GM10248 (cell line): ENCODE data around the gene PGM5.

Source experiments
- CTCF ChIA-PET: fragments of 300-600 bp; sonication (Branson Sonifier 250); formaldehyde crosslinking; extraction: SDS; loops from one replicate; lab custom pipeline; 2021; ENCODE audit warnings: antibody characterized with exemption; lab: Yijun Ruan, JAX
- POLR2A ChIA-PET: fragments of 350-650 bp; sonication (Branson Sonifier 250); formaldehyde crosslinking; extraction: SDS; loops from one replicate; lab custom pipeline; 2020; ENCODE audit warnings: antibody characterized with exemption; lab: Yijun Ruan, JAX
- DNase-seq: peaks from one replicate; pipeline ENCODE4 v3.0.0; 2012; ENCODE audit errors: extremely low spot score
- CTCF ChIP-seq: IDR thresholded peaks from 2 replicates; pipeline ENCODE4 v1.5.1; 2012; ENCODE audit warnings: mild to moderate bottlenecking, low read depth; ENCODE audit errors: extremely low read depth, missing control alignments, control extremely low read depth

Gene PGM5

DNA sequence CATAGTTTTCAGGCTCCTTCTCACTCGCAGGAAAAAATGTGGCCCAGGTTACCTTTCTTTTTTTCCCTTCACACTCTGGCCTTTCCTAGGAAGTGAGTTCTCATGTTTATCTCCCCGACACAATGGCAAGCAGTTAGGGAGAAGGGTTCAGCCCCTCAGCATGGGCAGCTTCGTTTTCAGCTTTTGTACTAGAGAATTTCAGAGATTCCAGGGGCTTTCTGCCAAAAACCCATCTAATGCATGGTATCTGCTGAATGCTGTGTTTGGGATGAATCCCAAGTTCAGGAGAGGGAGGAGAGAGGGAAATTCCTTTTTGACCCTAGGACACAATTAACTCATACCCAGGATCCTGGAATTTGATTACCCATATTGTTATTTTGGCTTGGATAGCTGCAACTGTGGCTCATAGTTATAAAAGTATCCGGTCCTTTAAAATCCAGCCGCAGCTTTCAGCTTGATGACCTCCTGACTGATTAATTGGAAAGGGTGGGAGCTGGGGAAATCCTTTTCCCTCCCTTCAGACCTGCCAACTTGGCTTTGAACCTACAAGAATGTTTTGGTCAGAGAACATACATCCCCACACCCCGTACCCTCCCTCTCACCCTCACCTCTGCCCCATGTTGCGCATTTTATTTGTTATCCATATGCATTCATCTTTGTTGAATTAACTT is 105.8 kb downstream of the PGM5 start:
- CTCF ChIA-PET = interaction anchor here (1.1 kb wide), 1 partner anchor 45 kb away, joined by 4 read pairs; no protein-coding TSS in a partner anchor

DNA sequence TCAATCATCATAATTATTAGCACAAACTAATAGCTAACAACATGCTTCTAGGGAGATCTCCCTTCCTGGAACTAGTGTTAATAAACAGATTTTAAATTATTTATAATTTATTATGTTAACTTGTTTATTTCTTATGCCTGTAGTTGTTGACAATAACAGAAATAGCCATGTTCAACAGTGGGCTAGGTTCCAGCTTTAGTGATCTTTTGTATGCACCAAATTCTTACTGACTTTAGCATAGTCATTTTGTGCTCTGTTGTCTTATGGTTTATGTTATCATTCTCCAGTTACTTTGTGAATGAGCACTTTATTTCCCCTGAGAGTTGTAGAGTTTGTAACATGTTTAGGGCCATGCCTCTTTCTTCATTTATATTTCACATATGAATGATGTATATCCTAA is 113.7 kb downstream of the PGM5 start:
- ChIA-PET POLR2A (no interaction called here), CTCF (no interaction called here)
- no peak for TF ChIP-seq CTCF
- no peak for DNase-seq

More for the DNA sequence above, 105.8 kb downstream of the PGM5 start:
- no peak for DNase-seq
- POLR2A ChIA-PET = interaction anchor here (0.7 kb wide), 1 partner anchor 11 kb away, joined by 4 read pairs; no protein-coding TSS in a partner anchor
- no peak for TF ChIP-seq CTCF

GRCh38 chr9:68470634-68471033 is 114.2 kb downstream of the PGM5 start:
- CTCF ChIA-PET = no interaction called here
- DNase-seq = no peak
- POLR2A ChIA-PET = no interaction called here
- TF ChIP-seq CTCF = no peak

DNA sequence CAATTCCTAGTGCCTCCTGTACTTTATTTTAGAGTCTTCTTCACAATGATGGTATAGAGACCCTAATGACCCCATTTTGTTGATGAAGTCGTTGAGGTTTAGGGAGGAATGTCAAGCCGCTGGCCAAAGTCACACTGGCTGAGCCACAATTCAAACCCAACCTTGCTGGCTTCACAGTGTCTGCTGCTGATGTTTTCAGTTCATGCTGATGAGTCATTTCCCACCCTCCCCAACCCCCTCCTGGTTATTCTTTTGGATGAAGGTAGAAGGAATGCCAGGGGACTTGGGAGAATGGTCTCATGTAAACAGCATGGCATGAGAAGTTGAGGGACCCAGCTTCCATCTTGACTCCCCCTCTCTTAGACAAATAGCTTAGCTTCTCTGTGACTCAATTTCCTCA is 115.7 kb downstream of the PGM5 start:
- DNase-seq = no peak
- ChIA-PET POLR2A (no interaction called here), CTCF (interaction anchor here (1.0 kb wide), 1 partner anchor 54 kb away, joined by 3 read pairs; no protein-coding TSS in a partner anchor)
- no peak for TF ChIP-seq CTCF

DNA sequence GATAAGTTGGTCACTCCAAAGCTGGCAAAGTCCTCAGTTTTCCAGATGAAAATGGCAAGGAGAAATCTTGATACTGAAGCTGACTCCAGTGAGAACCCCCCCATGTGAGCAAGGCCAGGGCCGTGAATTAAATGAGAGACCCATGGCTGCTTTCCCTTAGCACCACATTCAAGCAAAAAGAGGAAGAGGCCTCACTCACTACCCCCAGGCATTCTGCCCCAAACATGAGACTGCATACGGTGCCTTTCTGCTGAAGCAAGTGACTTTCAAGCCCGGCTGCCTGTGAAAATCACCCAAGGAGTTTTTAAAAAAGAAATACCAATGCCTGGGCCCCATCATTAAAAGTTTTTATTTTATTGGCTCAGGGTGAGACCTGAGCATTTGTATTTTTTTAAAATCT is 117.4 kb downstream of the PGM5 start:
- DNase-seq = no peak
- ChIA-PET POLR2A (interaction anchor here (0.5 kb wide), 1 partner anchor 11 kb away, joined by 4 read pairs; no protein-coding TSS in a partner anchor), CTCF (no interaction called here)
- no peak for TF ChIP-seq CTCF

DNA sequence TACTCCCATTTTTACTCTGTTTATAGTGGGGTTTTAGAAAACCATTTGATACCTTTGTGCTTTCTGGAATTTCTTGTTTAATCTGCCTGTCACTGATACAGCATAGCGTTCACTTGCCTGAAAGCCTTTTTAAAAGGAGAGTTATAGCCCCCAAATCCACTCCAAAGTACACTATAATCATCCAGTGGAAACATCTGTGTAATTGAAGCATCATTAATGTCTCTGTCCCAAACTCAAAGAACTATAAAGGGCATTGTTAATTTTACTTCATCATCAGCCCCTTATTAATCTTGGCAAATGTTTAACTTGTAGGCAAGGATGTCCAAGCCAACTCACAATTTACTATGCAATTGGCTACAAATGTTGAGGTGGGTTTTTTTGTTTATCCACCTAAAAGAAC is 120.0 kb downstream of the PGM5 start:
- no peak for TF ChIP-seq CTCF
- POLR2A ChIA-PET = no interaction called here
- DNase-seq = no peak
- CTCF ChIA-PET = no interaction called here
